SK-N-SH (cell line): ENCODE results near the gene ABHD16B.

Experiments used
- FOXJ3 ChIP-seq: sonication (generic); formaldehyde crosslinking; IDR thresholded peaks from 2 replicates; pipeline ENCODE4 v1.5.1; 2020; ENCODE audit warnings: mild to moderate bottlenecking, missing genetic modification reagents
- JUND ChIP-seq: IDR thresholded peaks from 2 replicates; pipeline ENCODE4 v1.4.0; 2012
- POLR2AphosphoS5 ChIP-seq: IDR thresholded peaks from 2 replicates; pipeline ENCODE4 v1.6.1; 2012; ENCODE audit warnings: low read depth, low read length
- RAD21 ChIP-seq: IDR thresholded peaks from 2 replicates; pipeline ENCODE4 v1.6.1; 2012; ENCODE audit warnings: mild to moderate bottlenecking, low read length
- RCOR1 ChIP-seq: fragments of 150-350 bp; IDR thresholded peaks from 2 replicates; pipeline ENCODE4 v1.6.1; 2017; ENCODE audit warnings: antibody characterized with exemption, low read length
- TF ChIP-seq, protein P1 (sequence below): fragments of 200-600 bp; sonication (generic); IDR thresholded peaks from 2 replicates; pipeline ENCODE4 v1.6.1; 2017; ENCODE audit warnings: antibody characterized with exemption, mild to moderate bottlenecking, moderate library complexity
- TF ChIP-seq, protein P2 (sequence below): IDR thresholded peaks from 2 replicates; pipeline ENCODE4 v1.4.0; 2012; ENCODE audit warnings: low read depth
- TF ChIP-seq, protein P3 (sequence below): IDR thresholded peaks from 2 replicates; pipeline ENCODE4 v1.6.1; 2012; ENCODE audit warnings: mild to moderate bottlenecking, low read depth, low read length, moderate library complexity

DNA sequence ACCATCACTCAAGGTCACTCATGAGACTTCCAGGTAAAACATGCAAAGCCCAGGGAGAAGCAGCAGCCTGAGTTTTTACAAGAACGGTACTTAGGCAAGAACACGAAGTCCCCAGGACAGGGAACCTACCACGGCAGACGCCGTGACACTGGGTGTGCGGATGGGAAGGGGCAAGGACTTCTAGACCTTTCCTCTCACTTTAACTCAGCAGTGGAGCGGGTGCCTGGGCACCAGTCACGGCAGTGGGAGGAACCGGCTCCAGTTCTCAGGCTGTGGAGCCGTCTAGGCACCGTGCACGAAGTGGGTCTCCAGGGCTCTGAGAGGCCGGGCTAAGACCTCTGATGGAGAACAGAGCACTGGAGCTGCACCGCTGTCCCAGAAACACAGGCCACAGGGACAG, 32.8 kb upstream of the ABHD16B start:
- TF ChIP-seq JUND (no peak), RAD21 (no peak), RCOR1 (no peak), FOXJ3 (CRISPR knock-in tag) (no peak), POLR2AphosphoS5 (no peak)
- TF ChIP-seq, protein P1, sequence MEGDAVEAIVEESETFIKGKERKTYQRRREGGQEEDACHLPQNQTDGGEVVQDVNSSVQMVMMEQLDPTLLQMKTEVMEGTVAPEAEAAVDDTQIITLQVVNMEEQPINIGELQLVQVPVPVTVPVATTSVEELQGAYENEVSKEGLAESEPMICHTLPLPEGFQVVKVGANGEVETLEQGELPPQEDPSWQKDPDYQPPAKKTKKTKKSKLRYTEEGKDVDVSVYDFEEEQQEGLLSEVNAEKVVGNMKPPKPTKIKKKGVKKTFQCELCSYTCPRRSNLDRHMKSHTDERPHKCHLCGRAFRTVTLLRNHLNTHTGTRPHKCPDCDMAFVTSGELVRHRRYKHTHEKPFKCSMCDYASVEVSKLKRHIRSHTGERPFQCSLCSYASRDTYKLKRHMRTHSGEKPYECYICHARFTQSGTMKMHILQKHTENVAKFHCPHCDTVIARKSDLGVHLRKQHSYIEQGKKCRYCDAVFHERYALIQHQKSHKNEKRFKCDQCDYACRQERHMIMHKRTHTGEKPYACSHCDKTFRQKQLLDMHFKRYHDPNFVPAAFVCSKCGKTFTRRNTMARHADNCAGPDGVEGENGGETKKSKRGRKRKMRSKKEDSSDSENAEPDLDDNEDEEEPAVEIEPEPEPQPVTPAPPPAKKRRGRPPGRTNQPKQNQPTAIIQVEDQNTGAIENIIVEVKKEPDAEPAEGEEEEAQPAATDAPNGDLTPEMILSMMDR: no peak
- TF ChIP-seq, protein P2, sequence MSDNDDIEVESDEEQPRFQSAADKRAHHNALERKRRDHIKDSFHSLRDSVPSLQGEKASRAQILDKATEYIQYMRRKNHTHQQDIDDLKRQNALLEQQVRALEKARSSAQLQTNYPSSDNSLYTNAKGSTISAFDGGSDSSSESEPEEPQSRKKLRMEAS: no peak
- TF ChIP-seq, protein P3, sequence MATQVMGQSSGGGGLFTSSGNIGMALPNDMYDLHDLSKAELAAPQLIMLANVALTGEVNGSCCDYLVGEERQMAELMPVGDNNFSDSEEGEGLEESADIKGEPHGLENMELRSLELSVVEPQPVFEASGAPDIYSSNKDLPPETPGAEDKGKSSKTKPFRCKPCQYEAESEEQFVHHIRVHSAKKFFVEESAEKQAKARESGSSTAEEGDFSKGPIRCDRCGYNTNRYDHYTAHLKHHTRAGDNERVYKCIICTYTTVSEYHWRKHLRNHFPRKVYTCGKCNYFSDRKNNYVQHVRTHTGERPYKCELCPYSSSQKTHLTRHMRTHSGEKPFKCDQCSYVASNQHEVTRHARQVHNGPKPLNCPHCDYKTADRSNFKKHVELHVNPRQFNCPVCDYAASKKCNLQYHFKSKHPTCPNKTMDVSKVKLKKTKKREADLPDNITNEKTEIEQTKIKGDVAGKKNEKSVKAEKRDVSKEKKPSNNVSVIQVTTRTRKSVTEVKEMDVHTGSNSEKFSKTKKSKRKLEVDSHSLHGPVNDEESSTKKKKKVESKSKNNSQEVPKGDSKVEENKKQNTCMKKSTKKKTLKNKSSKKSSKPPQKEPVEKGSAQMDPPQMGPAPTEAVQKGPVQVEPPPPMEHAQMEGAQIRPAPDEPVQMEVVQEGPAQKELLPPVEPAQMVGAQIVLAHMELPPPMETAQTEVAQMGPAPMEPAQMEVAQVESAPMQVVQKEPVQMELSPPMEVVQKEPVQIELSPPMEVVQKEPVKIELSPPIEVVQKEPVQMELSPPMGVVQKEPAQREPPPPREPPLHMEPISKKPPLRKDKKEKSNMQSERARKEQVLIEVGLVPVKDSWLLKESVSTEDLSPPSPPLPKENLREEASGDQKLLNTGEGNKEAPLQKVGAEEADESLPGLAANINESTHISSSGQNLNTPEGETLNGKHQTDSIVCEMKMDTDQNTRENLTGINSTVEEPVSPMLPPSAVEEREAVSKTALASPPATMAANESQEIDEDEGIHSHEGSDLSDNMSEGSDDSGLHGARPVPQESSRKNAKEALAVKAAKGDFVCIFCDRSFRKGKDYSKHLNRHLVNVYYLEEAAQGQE: no peak
